GM12878 (cell line): Measurements from ENCODE around the gene STARD10. TPM values are rescaled to one million over a fixed set of nuclear protein-coding genes. Genes with fewer than 3 reads are reported as not detected.

Source experiments
- ATAC-seq: fragments of 200-7000 bp; cut with Tn5 transposase; 3 replicates; pipeline ENCODE4 v1.9.1; 2020; ENCODE audit warnings: mild to moderate bottlenecking, moderate library complexity
- BruUV-seq: library from RNA; stranded (reverse); fragments of 400-500 nt; replicated peaks from 2 replicates; lab custom pipeline; 2021; lab: Mats Ljungman, UMichigan
- CTCF ChIA-PET: fragments of 300-600 bp; sonication (Branson Sonifier 250); formaldehyde crosslinking; extraction: SDS; loops from one replicate; lab custom pipeline; 2021; ENCODE audit warnings: inconsistent platforms; lab: Yijun Ruan, JAX
- POLR2A ChIA-PET: fragments of 350-600 bp; formaldehyde crosslinking; extraction: SDS; loops from one replicate; lab custom pipeline; 2021; ENCODE audit warnings: inconsistent platforms; lab: Charles Lee
- RAD21 ChIA-PET: fragments of 300-600 bp; sonication (Branson Sonifier 250); formaldehyde crosslinking; loops from one replicate; lab custom pipeline; 2023; ENCODE audit warnings: antibody characterized with exemption; ENCODE audit not compliant: unreplicated experiment; lab: Charles Lee
- SMC1A ChIA-PET: fragments of 300-600 bp; sonication (Branson Sonifier 250); formaldehyde crosslinking; loops from one replicate; lab custom pipeline; 2023; ENCODE audit not compliant: unreplicated experiment, uncharacterized antibody; lab: Charles Lee
- DNase-seq: peaks from one replicate; pipeline ENCODE4 v3.0.0-alpha.2; 2011; ENCODE audit warnings: low read depth, low spot score
- FAIRE-seq: peaks from 3 replicates; lab custom pipeline; 2011; peaks lifted over from hg19 to GRCh38; lab: Jason Lieb, UNC
- H2AFZ ChIP-seq: 2 replicates; pipeline ENCODE4 v1.6.0; 2011; ENCODE audit warnings: low read depth, low read length, control low read depth; ENCODE audit not compliant: control insufficient read depth
- H3K27ac ChIP-seq: 2 replicates; pipeline ENCODE4 v1.5.1; 2011; ENCODE audit warnings: control low read depth; ENCODE audit not compliant: control insufficient read depth, insufficient read depth
- H3K27me3 ChIP-seq, 2 experiments: replicated peaks in 1 of 2; 2 replicates each; pipeline versions ENCODE4 v1.6.0 to v1.6.1; 2011; ENCODE audit warnings: low read length in 1 of 2; ENCODE audit not compliant: control insufficient read depth in 2 of 2, insufficient read depth in 2 of 2
- H3K36me3 ChIP-seq, 2 experiments: 2 replicates each; pipeline ENCODE4 v1.5.1; 2011; ENCODE audit warnings: low read length in 1 of 2; ENCODE audit not compliant: control insufficient read depth in 2 of 2, insufficient read depth in 2 of 2
- H3K4me1 ChIP-seq: 2 replicates; pipeline ENCODE4 v1.6.1; 2011; ENCODE audit warnings: mild to moderate bottlenecking, low read length, moderate library complexity, mixed read lengths; ENCODE audit not compliant: control insufficient read depth, insufficient read depth
- H3K4me2 ChIP-seq: 2 replicates; pipeline ENCODE4 v1.6.0; 2011; ENCODE audit warnings: control low read depth; ENCODE audit not compliant: control insufficient read depth, insufficient read depth
- H3K4me3 ChIP-seq: fragments of 200-600 bp; sonication (generic); 2 replicates; pipeline ENCODE4 v1.5.1; 2016
- H3K79me2 ChIP-seq: 2 replicates; pipeline ENCODE4 v1.6.0; 2011; ENCODE audit warnings: low read length; ENCODE audit not compliant: control insufficient read depth, insufficient read depth
- H3K9ac ChIP-seq: 2 replicates; pipeline ENCODE4 v1.8.0; 2011; ENCODE audit warnings: low read length, control low read depth, mixed read lengths; ENCODE audit not compliant: control insufficient read depth, insufficient read depth
- H3K9me3 ChIP-seq: replicated peaks from 3 replicates; pipeline ENCODE4 v1.5.1; 2011; ENCODE audit warnings: mild to moderate bottlenecking, low read length; ENCODE audit not compliant: control insufficient read depth, insufficient read depth
- H4K20me1 ChIP-seq: 2 replicates; pipeline ENCODE4 v1.6.0; 2011; ENCODE audit not compliant: control insufficient read depth, insufficient read depth
- BMI1 ChIP-seq: fragments of 450-650 bp; IDR thresholded peaks from 2 replicates; pipeline ENCODE4 v1.6.1; 2016; ENCODE audit warnings: mild to moderate bottlenecking, moderate library complexity, borderline replicate concordance
- CBX3 ChIP-seq: fragments of 200-600 bp; sonication (generic); IDR thresholded peaks from 2 replicates; pipeline ENCODE4 v1.6.1; 2016; ENCODE audit warnings: low read depth, borderline replicate concordance
- ZBTB11 ChIP-seq: fragments of 450-650 bp; formaldehyde crosslinking; IDR thresholded peaks from 2 replicates; pipeline ENCODE4 v1.5.0; 2022; ENCODE audit warnings: mild to moderate bottlenecking, missing genetic modification characterization
- ZNF622 ChIP-seq: fragments of 450-650 bp; IDR thresholded peaks from 2 replicates; pipeline ENCODE4 v1.6.1; 2017; ENCODE audit warnings: mild to moderate bottlenecking, inconsistent platforms
- WGBS: methylation state at CpG from one replicate; pipeline ENCODE4 v1.1.6; 2016; ENCODE audit warnings: low lambda C conversion rate; ENCODE audit not compliant: insufficient replicate concordance, insufficient coverage; ENCODE audit errors: missing lambda C conversion rate; 5-methylcytosine and 5-hydroxymethylcytosine counted together
- in situ Hi-C: fragments of 300-500 bp; cut with MboI; formaldehyde crosslinking; loops from 9 replicates; pipeline ENCODE4 v1.14.3; 2018; ENCODE audit warnings: mixed read lengths
- intact Hi-C: fragments of 100-400 bp; cut with micrococcal nuclease; formaldehyde crosslinking; loops from one replicate; pipeline ENCODE4 v1.14.2; 2022; ENCODE audit not compliant: unreplicated experiment
- polyA plus RNA-seq, 11 experiments: library from polyadenylated mRNA; depleted of rRNA in 4 of 11; unstranded in 6 of 11; stranded (reverse) in 5 of 11; fragments of >200 nt; fragmentation: Nextera tagmentation in 4 of 11; fragmentation: Illumina TruSeq in 1 of 11; extraction: Ambion mirVana in 4 of 11; extraction: Trizol in 1 of 11; gene quantifications; 1 replicate in 1 of 11; 2 replicates in 10 of 11; pipeline versions ENCODE4 v1.2.1 to v1.2.3, GENCODE V29; 2011 to 2016; ENCODE audit warnings: inconsistent platforms in 2 of 11, missing spikeins in 2 of 11, low read depth in 1 of 11
- total RNA-seq, 4 experiments: library from RNA; depleted of rRNA in 3 of 4; stranded (reverse); fragments of >200 nt in 3 of 4; fragmentation: Illumina TruSeq in 1 of 4; extraction: Trizol in 1 of 4; gene quantifications; 2 replicates each; pipeline versions ENCODE4 v1.2.1 to v1.2.3, GENCODE V29; 2013 to 2021
- TF ChIP-seq, protein P1 (sequence below): fragments of 450-650 bp; IDR thresholded peaks from 2 replicates; pipeline ENCODE4 v1.6.1; 2017; ENCODE audit warnings: mild to moderate bottlenecking, moderate library complexity

The STARD10 gene
- total and polyA plus RNA-seq, 10 of the 15 experiments (the other 5 are each of a cell fraction or from before 2014, with no cell fraction given), result 0.15 to 43.2 (median 23.1) TPM

GRCh38 chr11:72767203-72768062 is 26.4 kb downstream of the STARD10 start:
- intact Hi-C loops, result no loop called here
- no peak for ATAC-seq
- CTCF ChIA-PET, result interaction anchor here (0.6 to 1.7 kb wide), 3 partner anchors 27 to 42 kb away, joined by 3 to 7 read pairs (median 6); partner anchors contain the start of gene STARD10
- BruUV-seq, result no TSS peak
- FAIRE-seq, result no peak
- no peak for DNase-seq
- in situ Hi-C loops, result no loop called here
- Histone ChIP-seq H3K4me2 (no peak overlapping the region), H3K9me3 (no peaks in the 10 kb centered on the region), H3K9ac (no peak overlapping the region), H3K27ac (no peak overlapping the region), H3K4me1 (peaks cover 21% of the 10 kb centered on the region), H3K36me3 (no peaks in the 10 kb centered on the region), H4K20me1 (no peaks in the 10 kb centered on the region), H3K4me3 (no peak overlapping the region), H2AFZ (no peak overlapping the region), H3K79me2 (no peaks in the 10 kb centered on the region; the same call in 1 of the 2 replicates), H3K27me3 (no peaks in the 10 kb centered on the region)
- 65% methylated on average over 4 of the region's 4 CpGs for WGBS
- SMC1A ChIA-PET, result no interaction called here
- POLR2A ChIA-PET, result interaction anchor here (1.3 kb wide), 1 partner anchor 25 kb away, joined by 5 read pairs; no protein-coding TSS in a partner anchor
- no peak for TF ChIP-seq CBX3
- RAD21 ChIA-PET, result no interaction called here

- Histone ChIP-seq H3K79me2 (no peaks in the 10 kb centered on the region; the same call in 1 of the 2 replicates), H3K36me3 (no peaks in the 10 kb centered on the region), H3K4me2 (no peak overlapping the region), H2AFZ (no peak overlapping the region), H3K27ac (no peak overlapping the region), H3K27me3 (no peaks in the 10 kb centered on the region), H4K20me1 (no peaks in the 10 kb centered on the region), H3K9ac (no peak overlapping the region), H3K9me3 (no peaks in the 10 kb centered on the region), H3K4me1 (peaks cover 25% of the 10 kb centered on the region), H3K4me3 (no peak overlapping the region)
- WGBS, result 50% methylated on average over 12 of the region's 12 CpGs
- no TSS peak for BruUV-seq
- RAD21 ChIA-PET, result no interaction called here
- SMC1A ChIA-PET, result interaction anchor here (0.8 to 1.6 kb wide), 3 partner anchors 16 to 41 kb away, joined by 3 to 6 read pairs (median 5); no protein-coding TSS in a partner anchor
- CTCF ChIA-PET, result interaction anchor here (1.6 kb wide), 1 partner anchor 41 kb away, joined by 7 read pairs; no protein-coding TSS in a partner anchor
- intact Hi-C loops (no loop called here), in situ Hi-C loops (no loop called here)
- FAIRE-seq (no peak), DNase-seq (no peak), ATAC-seq (no peak)
- POLR2A ChIA-PET, result interaction anchor here (0.9 to 1.1 kb wide), 2 partner anchors 13 to 60 kb away, joined by 3 read pairs; no protein-coding TSS in a partner anchor
- TF ChIP-seq BMI1 (no peak), ZBTB11 (CRISPR knock-in tag) (no peak), ZNF622 (no peak)
- TF ChIP-seq, protein P1, sequence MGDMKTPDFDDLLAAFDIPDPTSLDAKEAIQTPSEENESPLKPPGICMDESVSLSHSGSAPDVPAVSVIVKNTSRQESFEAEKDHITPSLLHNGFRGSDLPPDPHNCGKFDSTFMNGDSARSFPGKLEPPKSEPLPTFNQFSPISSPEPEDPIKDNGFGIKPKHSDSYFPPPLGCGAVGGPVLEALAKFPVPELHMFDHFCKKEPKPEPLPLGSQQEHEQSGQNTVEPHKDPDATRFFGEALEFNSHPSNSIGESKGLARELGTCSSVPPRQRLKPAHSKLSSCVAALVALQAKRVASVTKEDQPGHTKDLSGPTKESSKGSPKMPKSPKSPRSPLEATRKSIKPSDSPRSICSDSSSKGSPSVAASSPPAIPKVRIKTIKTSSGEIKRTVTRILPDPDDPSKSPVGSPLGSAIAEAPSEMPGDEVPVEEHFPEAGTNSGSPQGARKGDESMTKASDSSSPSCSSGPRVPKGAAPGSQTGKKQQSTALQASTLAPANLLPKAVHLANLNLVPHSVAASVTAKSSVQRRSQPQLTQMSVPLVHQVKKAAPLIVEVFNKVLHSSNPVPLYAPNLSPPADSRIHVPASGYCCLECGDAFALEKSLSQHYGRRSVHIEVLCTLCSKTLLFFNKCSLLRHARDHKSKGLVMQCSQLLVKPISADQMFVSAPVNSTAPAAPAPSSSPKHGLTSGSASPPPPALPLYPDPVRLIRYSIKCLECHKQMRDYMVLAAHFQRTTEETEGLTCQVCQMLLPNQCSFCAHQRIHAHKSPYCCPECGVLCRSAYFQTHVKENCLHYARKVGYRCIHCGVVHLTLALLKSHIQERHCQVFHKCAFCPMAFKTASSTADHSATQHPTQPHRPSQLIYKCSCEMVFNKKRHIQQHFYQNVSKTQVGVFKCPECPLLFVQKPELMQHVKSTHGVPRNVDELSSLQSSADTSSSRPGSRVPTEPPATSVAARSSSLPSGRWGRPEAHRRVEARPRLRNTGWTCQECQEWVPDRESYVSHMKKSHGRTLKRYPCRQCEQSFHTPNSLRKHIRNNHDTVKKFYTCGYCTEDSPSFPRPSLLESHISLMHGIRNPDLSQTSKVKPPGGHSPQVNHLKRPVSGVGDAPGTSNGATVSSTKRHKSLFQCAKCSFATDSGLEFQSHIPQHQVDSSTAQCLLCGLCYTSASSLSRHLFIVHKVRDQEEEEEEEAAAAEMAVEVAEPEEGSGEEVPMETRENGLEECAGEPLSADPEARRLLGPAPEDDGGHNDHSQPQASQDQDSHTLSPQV, result no peak
Measured at GRCh38 chr11:72766152-72766902, 27.5 kb downstream of the STARD10 start.
